ENCODE data around the gene CTXND2. TPM values are rescaled to one million over a fixed set of nuclear protein-coding genes. Genes with fewer than 3 reads are reported as not detected.
A peak's percentile ranks its signal among the peaks of the same experiment; 100 is the strongest.

Gene CTXND2
- total RNA-seq, 6 experiments from 2014 or later: not detected

DNA sequence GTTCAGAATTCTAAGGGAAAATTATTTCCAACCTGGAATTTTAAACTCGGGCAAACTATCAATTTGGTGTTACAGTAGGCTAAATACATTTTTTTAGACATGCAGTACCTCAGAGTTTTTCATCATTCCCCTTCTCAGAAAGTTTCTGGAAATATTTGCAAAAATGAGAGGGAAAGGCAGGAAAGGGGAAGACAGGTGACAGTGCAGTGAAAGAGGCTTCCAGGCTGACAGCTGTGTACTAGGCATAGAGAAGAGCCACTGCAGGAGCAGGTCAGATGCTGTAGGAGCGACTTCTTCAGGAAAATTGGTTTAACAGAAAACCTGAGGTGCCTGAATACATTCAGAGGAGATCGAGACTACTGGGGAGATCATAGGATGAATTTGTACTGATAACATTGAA, 67.8 kb downstream of the CTXND2 start:
- Mint-ChIP-seq H3K4me3 (no peak overlapping the region), H3K36me3 (ENCODE audit: low read depth) (peaks cover 39% of the 10 kb centered on the region), H3K4me1 (ENCODE audit: low read depth) (no peaks in the 10 kb centered on the region), H3K27me3 (ENCODE audit: insufficient read depth) (peaks cover 2% of the 10 kb centered on the region), H3K27ac (no peak overlapping the region), H3K9me3 (no peaks in the 10 kb centered on the region)
- TF ChIP-seq, protein P1, sequence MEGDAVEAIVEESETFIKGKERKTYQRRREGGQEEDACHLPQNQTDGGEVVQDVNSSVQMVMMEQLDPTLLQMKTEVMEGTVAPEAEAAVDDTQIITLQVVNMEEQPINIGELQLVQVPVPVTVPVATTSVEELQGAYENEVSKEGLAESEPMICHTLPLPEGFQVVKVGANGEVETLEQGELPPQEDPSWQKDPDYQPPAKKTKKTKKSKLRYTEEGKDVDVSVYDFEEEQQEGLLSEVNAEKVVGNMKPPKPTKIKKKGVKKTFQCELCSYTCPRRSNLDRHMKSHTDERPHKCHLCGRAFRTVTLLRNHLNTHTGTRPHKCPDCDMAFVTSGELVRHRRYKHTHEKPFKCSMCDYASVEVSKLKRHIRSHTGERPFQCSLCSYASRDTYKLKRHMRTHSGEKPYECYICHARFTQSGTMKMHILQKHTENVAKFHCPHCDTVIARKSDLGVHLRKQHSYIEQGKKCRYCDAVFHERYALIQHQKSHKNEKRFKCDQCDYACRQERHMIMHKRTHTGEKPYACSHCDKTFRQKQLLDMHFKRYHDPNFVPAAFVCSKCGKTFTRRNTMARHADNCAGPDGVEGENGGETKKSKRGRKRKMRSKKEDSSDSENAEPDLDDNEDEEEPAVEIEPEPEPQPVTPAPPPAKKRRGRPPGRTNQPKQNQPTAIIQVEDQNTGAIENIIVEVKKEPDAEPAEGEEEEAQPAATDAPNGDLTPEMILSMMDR (IDR thresholded peaks at IDR 0.05): no peak
- no peak for DNase-seq

DNA sequence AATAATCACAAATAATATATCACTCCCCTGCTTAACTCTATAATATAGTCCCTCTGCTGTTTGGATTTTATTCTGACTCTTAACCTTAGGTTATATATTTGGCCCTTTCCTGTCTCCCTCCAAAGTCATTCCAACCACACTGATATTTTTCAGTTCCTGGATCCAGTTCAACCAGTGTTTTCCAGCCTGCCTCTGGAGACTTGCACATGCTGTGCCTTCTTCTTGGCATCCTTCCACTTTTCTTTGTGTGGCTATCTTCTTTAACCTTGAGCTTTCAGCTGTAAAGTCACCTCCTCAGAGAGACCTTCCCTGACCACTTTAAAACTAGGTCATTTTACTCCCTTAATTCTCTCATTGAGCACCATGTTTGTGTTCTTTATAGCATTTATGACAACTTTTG, 68.3 kb downstream of the CTXND2 start:
- H3K4me1 Mint-ChIP-seq (ENCODE audit: low read depth): no peaks in the 10 kb centered on the region
- no peak overlapping the region for H3K27ac Mint-ChIP-seq
- H3K4me3 Mint-ChIP-seq: no peak overlapping the region
- H3K27me3 Mint-ChIP-seq (ENCODE audit: insufficient read depth): peaks cover 2% of the 10 kb centered on the region
- peaks cover 42% of the 10 kb centered on the region for H3K36me3 Mint-ChIP-seq (ENCODE audit: low read depth)
- TF ChIP-seq, protein P1 (IDR thresholded peaks at IDR 0.05): no peak
- H3K9me3 Mint-ChIP-seq: no peaks in the 10 kb centered on the region
- no peak for DNase-seq

DNA sequence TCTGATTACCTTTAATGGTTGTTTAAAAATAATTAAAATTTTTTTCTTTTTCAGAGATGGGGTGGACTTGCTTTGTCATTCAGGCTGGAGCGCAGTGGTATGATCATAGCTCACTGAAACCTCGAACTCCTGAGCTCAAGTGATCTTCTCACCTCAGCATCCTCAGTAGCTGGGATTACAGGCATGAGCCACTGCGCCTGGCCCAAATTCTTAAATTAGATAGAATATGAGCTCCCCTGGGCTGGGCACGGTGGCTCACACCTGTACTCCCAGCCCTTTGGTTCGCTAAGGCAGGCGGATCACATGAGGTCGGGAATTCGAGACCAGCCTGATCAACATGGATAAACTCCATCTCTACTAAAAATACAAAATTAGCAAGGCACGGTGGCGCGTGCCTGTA, 70.7 kb downstream of the CTXND2 start:
- Mint-ChIP-seq H3K27ac (no peak overlapping the region), H3K9me3 (no peaks in the 10 kb centered on the region), H3K36me3 (ENCODE audit: low read depth) (peaks cover 34% of the 10 kb centered on the region), H3K4me1 (ENCODE audit: low read depth) (no peaks in the 10 kb centered on the region), H3K27me3 (ENCODE audit: insufficient read depth) (peaks cover 2% of the 10 kb centered on the region; the same call in 1 of the 2 replicates), H3K4me3 (no peak overlapping the region)
- DNase-seq: no peak
- TF ChIP-seq, protein P1 (IDR thresholded peaks at IDR 0.05): no peak

DNA sequence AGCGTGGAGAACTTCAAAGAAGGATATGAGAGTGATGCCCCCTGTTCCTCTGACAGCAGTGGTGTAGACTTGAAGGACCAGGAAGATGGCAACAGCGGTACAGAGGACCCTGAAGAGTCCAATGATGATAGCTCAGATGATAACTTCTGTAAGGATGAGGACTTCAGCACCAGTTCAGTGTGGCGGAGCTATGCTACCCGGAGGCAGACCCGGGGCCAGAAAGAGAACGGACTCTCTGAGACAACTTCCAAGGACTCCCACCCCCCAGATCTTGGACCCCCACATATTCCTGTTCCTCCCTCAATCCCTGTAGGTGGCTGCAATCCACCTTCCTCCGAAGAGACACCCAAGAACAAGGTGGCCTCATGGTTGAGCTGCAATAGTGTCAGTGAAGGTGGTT, 73.7 kb downstream of the CTXND2 start:
- Mint-ChIP-seq H3K4me1 (ENCODE audit: low read depth) (no peaks in the 10 kb centered on the region), H3K36me3 (ENCODE audit: low read depth) (peaks cover 41% of the 10 kb centered on the region), H3K27me3 (ENCODE audit: insufficient read depth) (no peaks in the 10 kb centered on the region; the same call in 1 of the 2 replicates), H3K4me3 (no peak overlapping the region), H3K9me3 (no peaks in the 10 kb centered on the region), H3K27ac (peak overlapping the region; percentile 30; the same call in 1 of the 2 replicates)
- no peak for DNase-seq
- TF ChIP-seq, protein P1 (IDR thresholded peaks at IDR 0.05): no peak

DNA sequence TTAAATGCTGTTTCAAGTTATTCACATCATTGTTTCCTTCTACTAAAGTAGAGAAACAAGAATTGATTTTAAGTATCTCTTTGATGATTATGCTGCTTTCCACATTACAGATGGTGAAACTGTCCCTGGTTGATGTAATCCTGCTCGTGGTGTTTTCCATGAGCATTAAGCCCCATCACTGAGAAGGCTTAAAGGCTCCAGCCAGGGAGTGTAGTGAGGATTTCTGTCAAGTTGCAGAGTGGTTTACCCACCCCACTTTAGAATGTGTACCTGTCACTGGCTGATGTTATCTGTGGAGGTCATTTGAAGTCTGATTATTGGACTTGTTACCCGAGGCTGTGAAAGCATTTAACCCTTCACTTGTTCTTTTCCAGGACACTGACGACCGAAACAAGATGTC, 74.8 kb downstream of the CTXND2 start:
- Mint-ChIP-seq H3K27me3 (ENCODE audit: insufficient read depth) (peaks cover 3% of the 10 kb centered on the region), H3K27ac (no peak overlapping the region), H3K4me1 (ENCODE audit: low read depth) (no peaks in the 10 kb centered on the region), H3K4me3 (no peak overlapping the region), H3K36me3 (ENCODE audit: low read depth) (peaks cover 49% of the 10 kb centered on the region), H3K9me3 (no peaks in the 10 kb centered on the region)
- no peak for DNase-seq
- TF ChIP-seq, protein P1 (IDR thresholded peaks at IDR 0.05): no peak

Other genes starting within 250 kb of the CTXND2 start
- 10 to 100 TPM; 22.0 to 26.3 (median 24.6) TPM for gene GOLPH3L, start 190.0 kb upstream of the CTXND2 start, total RNA-seq (2021; fragmentation: NEBNext Ultra II Directional; extraction: Animal tissue kit (Norgen Biotek cat#: 25700))
- gene HORMAD1, start 166.2 kb upstream of the CTXND2 start, total RNA-seq (2021; fragmentation: NEBNext Ultra II Directional; extraction: Animal tissue kit (Norgen Biotek cat#: 25700)): not detected
- under 1 TPM in 5 of 6 experiments, not detected in 1; 0.14 to 0.77 (median 0.31) TPM for gene CTSS, start 121.4 kb upstream of the CTXND2 start, total RNA-seq (2021; fragmentation: NEBNext Ultra II Directional; extraction: Animal tissue kit (Norgen Biotek cat#: 25700))
- gene CTSK, start 78.9 kb upstream of the CTXND2 start, total RNA-seq (2021; fragmentation: NEBNext Ultra II Directional; extraction: Animal tissue kit (Norgen Biotek cat#: 25700)): 100 to 1,000 TPM in 4 of 6 experiments, 10 to 100 TPM in 1, 1 to 10 TPM in 1; 8.5 to 104 (median 101) TPM
- gene ARNT, start 10.5 kb upstream of the CTXND2 start, total RNA-seq (2021; fragmentation: NEBNext Ultra II Directional; extraction: Animal tissue kit (Norgen Biotek cat#: 25700)): 10 to 100 TPM; 21.7 to 28.0 (median 25.2) TPM
- gene SETDB1, start 39.2 kb downstream of the CTXND2 start, total RNA-seq (2021; fragmentation: NEBNext Ultra II Directional; extraction: Animal tissue kit (Norgen Biotek cat#: 25700)): 10 to 100 TPM; 21.0 to 25.7 (median 23.4) TPM
- 100 to 1,000 TPM; 189 to 305 (median 255) TPM for gene CERS2, start 87.7 kb downstream of the CTXND2 start, total RNA-seq (2021; fragmentation: NEBNext Ultra II Directional; extraction: Animal tissue kit (Norgen Biotek cat#: 25700))
- under 1 TPM; 0.28 to 0.55 (median 0.46) TPM for gene ANXA9, start 95.2 kb downstream of the CTXND2 start, total RNA-seq (2021; fragmentation: NEBNext Ultra II Directional; extraction: Animal tissue kit (Norgen Biotek cat#: 25700))
- gene MINDY1, start 119.8 kb downstream of the CTXND2 start, total RNA-seq (2021; fragmentation: NEBNext Ultra II Directional; extraction: Animal tissue kit (Norgen Biotek cat#: 25700)): 10 to 100 TPM in 1 of 6 experiments, 1 to 10 TPM in 5; 8.3 to 11.9 (median 9.0) TPM
- 10 to 100 TPM in 1 of 6 experiments, 1 to 10 TPM in 5; 6.6 to 10.0 (median 7.7) TPM for gene PRUNE1, start 121.3 kb downstream of the CTXND2 start, total RNA-seq (2021; fragmentation: NEBNext Ultra II Directional; extraction: Animal tissue kit (Norgen Biotek cat#: 25700))
- gene BNIPL, start 149.4 kb downstream of the CTXND2 start, total RNA-seq (2021; fragmentation: NEBNext Ultra II Directional; extraction: Animal tissue kit (Norgen Biotek cat#: 25700)): under 1 TPM in 5 of 6 experiments, not detected in 1; 0.06 to 0.31 (median 0.12) TPM
- 1 to 10 TPM; 3.0 to 6.6 (median 4.6) TPM for gene C1orf56, start 160.6 kb downstream of the CTXND2 start, total RNA-seq (2021; fragmentation: NEBNext Ultra II Directional; extraction: Animal tissue kit (Norgen Biotek cat#: 25700))
- 10 to 100 TPM; 63.2 to 75.1 (median 68.3) TPM for gene CDC42SE1, start 172.5 kb downstream of the CTXND2 start, total RNA-seq (2021; fragmentation: NEBNext Ultra II Directional; extraction: Animal tissue kit (Norgen Biotek cat#: 25700))
- 10 to 100 TPM in 4 of 6 experiments, 1 to 10 TPM in 2; 9.3 to 11.7 (median 10.8) TPM for gene MLLT11, start 173.3 kb downstream of the CTXND2 start, total RNA-seq (2021; fragmentation: NEBNext Ultra II Directional; extraction: Animal tissue kit (Norgen Biotek cat#: 25700))
- gene GABPB2, start 183.6 kb downstream of the CTXND2 start, total RNA-seq (2021; fragmentation: NEBNext Ultra II Directional; extraction: Animal tissue kit (Norgen Biotek cat#: 25700)): 10 to 100 TPM; 10.6 to 12.2 (median 11.5) TPM

Data from HFFc6 (cell line).